Esophagus muscularis mucosa (tissue), 4 donors: Measurements from ENCODE around the gene MOAP1. TPM values are rescaled to one million over a fixed set of nuclear protein-coding genes. Genes with fewer than 3 reads are reported as not detected.

Experiments used
- DNase-seq: peaks from one replicate; pipeline ENCODE4 v3.0.0-alpha.2; 2017; ENCODE audit errors: extremely low spot score
- H3K27ac ChIP-seq, 4 donors: fragments of 200-600 bp; sonication (generic); replicated peaks in 1 of 4; 1 replicate in 3 of 4; 2 replicates in 1 of 4; pipeline ENCODE4 v1.5.1; 2016 to 2019; ENCODE audit warnings: mild to moderate bottlenecking in 1 of 4
- H3K27me3 ChIP-seq, 4 donors: fragments of 200-600 bp; sonication (generic); one replicate each; pipeline versions ENCODE4 v1.5.1 to v1.6.0; 2016 to 2019
- H3K36me3 ChIP-seq, 4 donors: fragments of 200-600 bp; sonication (generic); one replicate each; pipeline ENCODE4 v1.5.1; 2016 to 2019
- H3K4me1 ChIP-seq, 4 donors: fragments of 200-600 bp; sonication (generic); one replicate each; pipeline ENCODE4 v1.5.1; 2016 to 2019
- H3K4me3 ChIP-seq, 4 donors: fragments of 200-600 bp; sonication (generic); 1 replicate in 2 of 4; 2 replicates in 2 of 4; pipeline ENCODE4 v1.5.1; 2016 to 2019; ENCODE audit warnings: mild to moderate bottlenecking in 4 of 4, moderate library complexity in 1 of 4
- H3K9me3 ChIP-seq, 4 donors: fragments of 200-600 bp; sonication (generic); 1 replicate in 3 of 4; 2 replicates in 1 of 4; pipeline ENCODE4 v1.5.1; 2016 to 2019
- CTCF ChIP-seq, 3 experiments: fragments of 200-600 bp in 2 of 3; fragments of 450-650 bp in 1 of 3; sonication (generic) in 2 of 3; IDR thresholded peaks; one replicate each; pipeline ENCODE4 v1.5.1; 2017 to 2019; ENCODE audit warnings: antibody characterized with exemption in 3 of 3, mild to moderate bottlenecking in 2 of 3, moderate library complexity in 1 of 3
- EP300 ChIP-seq: sonication (generic); formaldehyde crosslinking; IDR thresholded peaks from one replicate; pipeline ENCODE4 v1.6.1; 2017; ENCODE audit warnings: antibody characterized with exemption
- POLR2A ChIP-seq: fragments of 450-650 bp; IDR thresholded peaks from one replicate; pipeline ENCODE4 v1.6.1; 2017; ENCODE audit warnings: antibody characterized with exemption, moderate library complexity, mild to moderate bottlenecking, low read depth
- POLR2AphosphoS5 ChIP-seq, 2 donors: sonication (generic); formaldehyde crosslinking; IDR thresholded peaks; one replicate each; pipeline ENCODE4 v1.6.1; 2017; ENCODE audit warnings: antibody characterized with exemption in 2 of 2
- WGBS: methylation state at CpG from one replicate; pipeline ENCODE4 v1.1.5; 2018; 5-methylcytosine and 5-hydroxymethylcytosine counted together
- intact Hi-C: fragments of 100-400 bp; cut with DNase I; formaldehyde crosslinking; loops from one replicate; pipeline ENCODE4 v1.15.1; 2023
- total RNA-seq, 4 donors: library from RNA; depleted of rRNA; stranded (reverse); fragments of >200 nt; gene quantifications; one replicate each; pipeline versions ENCODE4 v1.1.0 to v1.2.1, GENCODE V29; 2016

Gene MOAP1
- total RNA-seq, 4 donors from 2014 or later: 54.3 to 90.9 (median 61.7) TPM

GRCh38 chr14:93212432-93212831 lies 27.7 kb upstream of the MOAP1 start:
- Histone ChIP-seq H3K27me3 (no peaks in the 10 kb centered on the region), H3K4me1 (peaks cover 10 to 26% (median 22%) of the 10 kb centered on the region in 4 donors), H3K9me3 (no peaks in the 10 kb centered on the region), H3K36me3 (peaks cover 36 to 69% (median 67%) of the 10 kb centered on the region in 4 donors), H3K27ac (no peak overlapping the region), H3K4me3 (no peak overlapping the region)
- intact Hi-C loops: no loop called here
- no peak for DNase-seq
- 83% methylated on average over 3 of the region's 3 CpGs for WGBS
- TF ChIP-seq EP300 (no peak), POLR2A (no peak), CTCF (IDR thresholded peaks at IDR 0.05) (no peak), POLR2AphosphoS5 (IDR thresholded peaks at IDR 0.05) (no peak)

GRCh38 chr14:93207468-93208308 lies 23.0 kb upstream of the MOAP1 start:
- intact Hi-C loops: loop anchor here (5.0 kb wide), 1 partner anchor 125 kb away; the partner anchor contains the start of gene BTBD7
- Histone ChIP-seq H3K36me3 (peaks cover 9 to 22% (median 20%) of the 10 kb centered on the region in 4 donors), H3K27me3 (no peaks in the 10 kb centered on the region), H3K9me3 (no peaks in the 10 kb centered on the region), H3K27ac (peak overlapping the region; percentile 79 to 97 (median 92)), H3K4me3 (peak overlapping the region; percentile 75 to 96 (median 87)), H3K4me1 (peaks cover 18 to 46% (median 37%) of the 10 kb centered on the region in 4 donors)
- TF ChIP-seq CTCF (IDR thresholded peaks at IDR 0.05): peak in 2 of 3 experiments; percentile 27 to 29
- no peak for TF ChIP-seq EP300
- WGBS: 0% methylated on average over 23 of the region's 23 CpGs
- no peak for DNase-seq

GRCh38 chr14:93206793-93207467 lies 22.2 kb upstream of the MOAP1 start, which contains the start of the genes GON7 and UBR7:
TSS of gene GON7 (minus strand) at chr14:93207065. CDS start at chr14:93207037, 28 bp downstream.
TSS of gene UBR7 (plus strand) at chr14:93207256. CDS start at chr14:93207292, 36 bp downstream.
- Histone ChIP-seq H3K4me3 (peak within 1 kb of the TSS; percentile 75 to 96 (median 87)), H3K4me1 (peaks cover 18 to 46% (median 37%) of the 10 kb centered on the region in 4 donors), H3K27ac (peak within 1 kb of the TSS; percentile 79 to 97 (median 92)), H3K36me3 (peaks cover 9 to 14% (median 12%) of the 10 kb centered on the region in 4 donors), H3K9me3 (no peaks in the 10 kb centered on the region), H3K27me3 (no peaks in the 10 kb centered on the region)
- intact Hi-C loops: loop anchor here (5.0 kb wide), 1 partner anchor 125 kb away; the partner anchor contains the start of gene BTBD7
- peak; percentile 98 for DNase-seq
- under 1% methylated on average over 50 of the region's 65 CpGs for WGBS
- TF ChIP-seq POLR2AphosphoS5 (IDR thresholded peaks at IDR 0.05) (peak; percentile 88 to 94), POLR2A (no peak), CTCF (IDR thresholded peaks at IDR 0.05) (peak in 2 of 3 experiments; percentile 29 to 35), EP300 (peak; percentile 53)

- no peak for DNase-seq
- no peaks in the 10 kb centered on the region for H3K27me3 ChIP-seq
- H3K9me3 ChIP-seq: no peaks in the 10 kb centered on the region
- TF ChIP-seq POLR2A (no peak), POLR2AphosphoS5 (IDR thresholded peaks at IDR 0.05) (no peak), EP300 (no peak), CTCF (IDR thresholded peaks at IDR 0.05) (no peak)
- 93% methylated on average over 7 of the region's 7 CpGs for WGBS
- H3K4me3 ChIP-seq: no peak overlapping the region
- H3K36me3 ChIP-seq: no peaks in the 10 kb centered on the region
- intact Hi-C loops: no loop called here
- peaks cover 7 to 16% (median 11%) of the 10 kb centered on the region in 4 donors for H3K4me1 ChIP-seq
- H3K27ac ChIP-seq: no peak overlapping the region
Observed at GRCh38 chr14:93201155-93201704, 16.5 kb upstream of the MOAP1 start.
